ENCODE results near the gene E4F1.
A peak's percentile ranks its signal among the peaks of the same experiment; 100 is the strongest.

The E4F1 gene

DNA sequence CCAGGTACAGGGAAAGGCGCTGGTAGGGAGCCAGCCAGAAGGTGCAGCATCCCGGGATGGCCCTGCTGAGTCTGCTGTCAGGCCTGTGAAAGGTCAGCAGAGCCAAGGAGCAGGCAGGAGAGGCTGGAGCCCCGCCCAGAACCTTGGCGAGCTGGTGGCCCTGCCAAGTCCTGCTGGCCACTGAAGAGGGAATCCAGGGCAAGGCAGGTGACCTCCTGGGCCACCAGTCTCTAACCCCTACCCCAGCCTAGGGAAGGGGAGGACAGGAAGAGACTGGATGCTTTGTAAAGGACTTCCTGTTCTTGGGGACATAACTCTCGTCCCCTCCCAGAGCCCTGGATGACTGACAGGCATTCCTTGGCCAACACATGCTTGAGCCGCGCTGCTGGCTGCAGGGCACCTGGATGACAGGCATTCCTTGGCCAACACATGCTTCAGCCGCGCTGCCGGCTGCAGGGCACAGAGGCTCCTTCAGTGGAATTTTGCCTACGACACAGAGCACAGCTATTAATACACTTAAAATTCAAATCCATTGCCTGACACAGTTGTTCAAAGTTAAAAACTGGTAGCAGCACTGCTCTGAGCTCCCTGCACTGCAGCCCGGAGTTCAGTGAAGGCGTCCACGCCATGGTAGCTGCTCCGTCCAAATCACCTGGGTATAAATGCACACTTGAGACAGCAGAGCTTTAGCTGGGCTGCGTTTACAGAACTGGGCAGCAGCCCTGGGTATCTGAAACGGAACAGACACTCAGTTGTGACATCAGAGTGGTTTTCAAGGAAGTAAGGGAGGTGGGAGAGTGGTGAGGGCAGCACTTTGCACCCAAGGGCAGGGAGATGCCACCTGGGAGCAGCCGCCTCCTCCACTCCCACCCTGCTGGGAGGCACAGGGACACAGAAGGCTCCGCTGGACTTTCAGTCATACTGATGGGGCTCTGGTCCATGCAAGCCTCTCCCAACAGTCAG lies 10.7 kb upstream of the E4F1 start:
- DNase-seq (ENCODE audit: low read depth) = peak; percentile 76
- peak overlapping the region; percentile 95 for H3K4me3 ChIP-seq (ENCODE audit: low read depth, low read length)
- TF ChIP-seq CTCF (IDR thresholded peaks at IDR 0.05; ENCODE audit: low read depth, low read length) (no peak), MYC (IDR thresholded peaks at IDR 0.05; ENCODE audit: low read depth, low read length) (peak; percentile 17; the same call in 1 of the 2 replicates)
- TF ChIP-seq, protein P1, sequence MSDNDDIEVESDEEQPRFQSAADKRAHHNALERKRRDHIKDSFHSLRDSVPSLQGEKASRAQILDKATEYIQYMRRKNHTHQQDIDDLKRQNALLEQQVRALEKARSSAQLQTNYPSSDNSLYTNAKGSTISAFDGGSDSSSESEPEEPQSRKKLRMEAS (IDR thresholded peaks at IDR 0.05; ENCODE audit: low read depth, low read length) = 0 out of 2 replicates have a peak, but pooled peaks have one; percentile 10

GRCh38 chr16:2213817-2214718 lies 9.3 kb upstream of the E4F1 start:
- TF ChIP-seq POLR2A (IDR thresholded peaks at IDR 0.05; ENCODE audit: extremely low read depth, insufficient read length) (peak; percentile 38), CTCF (IDR thresholded peaks at IDR 0.05; ENCODE audit: low read depth, low read length) (no peak)
- peak; percentile 51 for DNase-seq (ENCODE audit: low read depth)
- peak overlapping the region; percentile 95 for H3K4me3 ChIP-seq (ENCODE audit: low read depth, low read length)

GRCh38 chr16:2214719-2214968 lies 8.7 kb upstream of the E4F1 start, which contains the start of gene PGP:
Gene PGP (minus strand): TSS chr16:2214840. CDS start chr16:2214777, 63 bp downstream.
- H3K4me3 ChIP-seq (ENCODE audit: low read depth, low read length) = peak within 1 kb of the TSS; percentile 98
- no peak for DNase-seq (ENCODE audit: low read depth)
- TF ChIP-seq POLR2A (IDR thresholded peaks at IDR 0.05; ENCODE audit: extremely low read depth, insufficient read length) (no peak), CTCF (IDR thresholded peaks at IDR 0.05; ENCODE audit: low read depth, low read length) (no peak), MYC (IDR thresholded peaks at IDR 0.05; ENCODE audit: low read depth, low read length) (no peak)
- TF ChIP-seq, protein P1 (IDR thresholded peaks at IDR 0.05; ENCODE audit: low read depth, low read length) = no peak

- TF ChIP-seq, protein P1 (IDR thresholded peaks at IDR 0.05; ENCODE audit: low read depth, low read length) = no peak
- TF ChIP-seq CTCF (IDR thresholded peaks at IDR 0.05; ENCODE audit: low read depth, low read length) (no peak), MYC (IDR thresholded peaks at IDR 0.05; ENCODE audit: low read depth, low read length) (no peak), POLR2A (IDR thresholded peaks at IDR 0.05; ENCODE audit: extremely low read depth, insufficient read length) (no peak)
- DNase-seq (ENCODE audit: low read depth) = no peak
- H3K4me3 ChIP-seq (ENCODE audit: low read depth, low read length) = peak overlapping the region; percentile 60
Observed at GRCh38 chr16:2216330-2216729, 7.1 kb upstream of the E4F1 start.

DNA sequence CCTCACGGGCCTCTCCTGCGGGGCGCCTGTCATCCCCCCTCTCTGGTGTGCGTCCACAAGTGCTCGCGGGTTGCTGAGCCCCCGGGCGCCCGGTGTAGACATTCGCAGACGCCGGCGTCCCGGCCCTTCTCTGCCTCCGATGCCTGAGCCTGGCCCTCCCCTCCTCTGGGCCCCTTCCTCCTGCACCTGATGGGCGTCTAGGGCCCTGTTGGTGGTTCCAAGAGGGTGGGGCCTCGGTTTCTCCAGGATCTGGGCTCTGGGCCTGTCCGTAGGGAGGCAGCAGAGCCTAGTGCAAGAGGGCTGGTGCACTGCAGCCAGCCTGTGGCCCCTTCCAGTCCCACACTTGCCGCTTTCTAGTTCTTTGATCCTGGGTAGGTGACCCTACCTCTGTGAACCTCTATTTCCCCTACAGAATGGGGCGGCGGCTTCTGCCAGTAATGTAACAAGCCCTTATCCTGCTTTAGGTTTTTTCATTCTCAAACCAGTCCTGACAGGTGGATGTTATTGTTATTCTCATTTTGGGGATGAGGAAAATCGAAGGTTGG lies 623 bp downstream of the E4F1 start:
- H3K4me3 ChIP-seq (ENCODE audit: low read depth, low read length) = peak overlapping the region; percentile 77
- TF ChIP-seq POLR2A (IDR thresholded peaks at IDR 0.05; ENCODE audit: extremely low read depth, insufficient read length) (no peak), MYC (IDR thresholded peaks at IDR 0.05; ENCODE audit: low read depth, low read length) (0 out of 2 replicates have a peak, but pooled peaks have one; percentile 7), CTCF (IDR thresholded peaks at IDR 0.05; ENCODE audit: low read depth, low read length) (no peak)
- TF ChIP-seq, protein P1 (IDR thresholded peaks at IDR 0.05; ENCODE audit: low read depth, low read length) = no peak
- DNase-seq (ENCODE audit: low read depth) = peak; percentile 65

All from NB4 (cell line).